H1 (cell line): ENCODE measurements around the gene HOXB5. TPM values are rescaled to one million over a fixed set of nuclear protein-coding genes. Genes with fewer than 3 reads are reported as not detected.

Experiments
- CTCF ChIA-PET: fragments of 300-600 bp; sonication (Branson Sonifier 250); formaldehyde crosslinking; loops from one replicate; lab custom pipeline; 2021; ENCODE audit not compliant: partially characterized antibody; lab: Charles Lee
- POLR2A ChIA-PET: fragments of 300-600 bp; sonication (Branson Sonifier 250); formaldehyde crosslinking; loops from one replicate; lab custom pipeline; 2021; ENCODE audit warnings: inconsistent platforms; ENCODE audit not compliant: partially characterized antibody; lab: Charles Lee
- DNase-seq, 2 experiments: peaks; one replicate each; pipeline versions ENCODE4 v3.0.0 to v3.0.0-alpha.2; 2010 to 2022; ENCODE audit warnings: low spot score in 2 of 2, low read depth in 1 of 2, mixed read lengths in 1 of 2
- FAIRE-seq: peaks from 2 replicates; lab custom pipeline; 2011; peaks lifted over from hg19 to GRCh38; lab: Jason Lieb, UNC
- H2AFZ ChIP-seq: 2 replicates; pipeline ENCODE4 v1.8.1; 2012; ENCODE audit warnings: low read length, inconsistent platforms
- H2AK5ac ChIP-seq: 2 replicates; pipeline ENCODE4 v1.6.1; 2013; ENCODE audit warnings: low read depth, low read length
- H2BK120ac ChIP-seq: replicated peaks from 2 replicates; pipeline ENCODE3; 2013; ENCODE audit warnings: low read depth, low read length, inconsistent platforms
- H2BK12ac ChIP-seq: 2 replicates; pipeline ENCODE4 v1.6.1; 2013; ENCODE audit warnings: low read depth, low read length
- H2BK15ac ChIP-seq: 2 replicates; pipeline ENCODE4 v1.6.1; 2013; ENCODE audit warnings: low read length
- H2BK20ac ChIP-seq: 2 replicates; pipeline ENCODE4 v1.6.1; 2013; ENCODE audit warnings: low read length
- H2BK5ac ChIP-seq: 2 replicates; pipeline ENCODE4 v1.6.1; 2013; ENCODE audit warnings: low read depth, low read length
- H3K14ac ChIP-seq: 2 replicates; pipeline ENCODE4 v1.6.1; 2013; ENCODE audit warnings: inconsistent platforms; ENCODE audit not compliant: insufficient read length
- H3K18ac ChIP-seq: 2 replicates; pipeline ENCODE4 v1.6.1; 2013; ENCODE audit warnings: low read length; ENCODE audit errors: extremely low read depth
- H3K23ac ChIP-seq: 2 replicates; pipeline ENCODE4 v1.6.1; 2013; ENCODE audit warnings: inconsistent platforms; ENCODE audit not compliant: insufficient read length
- H3K23me2 ChIP-seq: 2 replicates; pipeline ENCODE4 v1.6.1; 2013; ENCODE audit warnings: low read depth, low read length
- H3K27ac ChIP-seq: 2 replicates; pipeline ENCODE4 v1.6.1; 2011; ENCODE audit warnings: low read depth, low read length, inconsistent platforms
- H3K27me3 ChIP-seq, 4 experiments: replicated peaks in 1 of 4; 1 replicate in 1 of 4; 2 replicates in 3 of 4; pipeline versions ENCODE4 v1.6.1 to v1.8.1; 2011 to 2013; ENCODE audit warnings: low read length in 3 of 4, mild to moderate bottlenecking in 3 of 4, inconsistent platforms in 2 of 4, mixed read lengths in 2 of 4, moderate library complexity in 1 of 4; ENCODE audit not compliant: control insufficient read depth in 3 of 4, insufficient read depth in 3 of 4; ENCODE audit errors: extremely low read depth in 1 of 4
- H3K36me3 ChIP-seq, 4 experiments: 2 replicates each; pipeline versions ENCODE4 v1.6.1 to v1.8.1; 2011 to 2013; ENCODE audit warnings: mild to moderate bottlenecking in 4 of 4, low read length in 3 of 4, moderate library complexity in 2 of 4, control low read depth in 1 of 4, inconsistent platforms in 1 of 4; ENCODE audit not compliant: insufficient read depth in 4 of 4, control insufficient read depth in 2 of 4
- H3K4ac ChIP-seq: replicated peaks from 2 replicates; pipeline ENCODE3; 2013; ENCODE audit warnings: low read length, low read depth, mixed read lengths, inconsistent platforms; ENCODE audit not compliant: insufficient read length
- H3K4me1 ChIP-seq, 4 experiments: replicated peaks in 1 of 4; 1 replicate in 1 of 4; 2 replicates in 3 of 4; pipeline versions ENCODE4 v1.6.1 to v1.8.1; 2011 to 2013; ENCODE audit warnings: low read length in 3 of 4, inconsistent platforms in 2 of 4, mixed read lengths in 1 of 4; ENCODE audit not compliant: insufficient read depth in 4 of 4, control insufficient read depth in 3 of 4
- H3K4me2 ChIP-seq, 2 experiments: 2 replicates each; pipeline versions ENCODE4 v1.6.1 to v1.8.1; 2011 to 2013; ENCODE audit warnings: low read depth in 2 of 2, low read length in 2 of 2, control low read depth in 1 of 2, inconsistent platforms in 1 of 2, mild to moderate bottlenecking in 1 of 2; ENCODE audit not compliant: insufficient read depth in 1 of 2
- H3K4me3 ChIP-seq, 4 experiments: fragments of 200-600, 300-600 bp in 1 of 4; sonication (generic), shearing (Covaris generic), sonication (Bioruptor Twin) in 1 of 4; 2 replicates each; pipeline versions ENCODE4 v1.5.1 to v1.8.1; 2011 to 2016; ENCODE audit warnings: low read length in 4 of 4, low read depth in 3 of 4, control low read depth in 2 of 4, inconsistent platforms in 2 of 4, mild to moderate bottlenecking in 2 of 4, mixed read lengths in 1 of 4, moderate library complexity in 1 of 4; ENCODE audit not compliant: insufficient read depth in 2 of 4; ENCODE audit errors: extremely low read depth in 1 of 4
- H3K56ac ChIP-seq: replicated peaks from 2 replicates; pipeline ENCODE3; 2013; ENCODE audit warnings: low read depth, mild to moderate bottlenecking, mixed read lengths, low read length, inconsistent platforms; ENCODE audit not compliant: insufficient read length
- H3K79me1 ChIP-seq: 2 replicates; pipeline ENCODE4 v1.6.1; 2013; ENCODE audit warnings: low read depth, low read length, control low read depth
- H3K79me2 ChIP-seq, 2 experiments: 2 replicates each; pipeline versions ENCODE4 v1.6.1 to v1.8.1; 2012 to 2013; ENCODE audit warnings: low read length in 2 of 2, mild to moderate bottlenecking in 2 of 2, inconsistent platforms in 1 of 2; ENCODE audit not compliant: insufficient read depth in 2 of 2, control insufficient read depth in 1 of 2
- H3K9ac ChIP-seq, 4 experiments: replicated peaks in 1 of 4; 1 replicate in 1 of 4; 2 replicates in 3 of 4; pipeline versions ENCODE4 v1.6.1 to v1.8.1; 2011 to 2013; ENCODE audit warnings: low read depth in 3 of 4, low read length in 3 of 4, control low read depth in 2 of 4, mild to moderate bottlenecking in 2 of 4, moderate library complexity in 2 of 4, inconsistent platforms in 1 of 4; ENCODE audit errors: extremely low read depth in 1 of 4
- H3K9me3 ChIP-seq, 2 experiments: 2 replicates each; pipeline versions ENCODE4 v1.6.1 to v1.8.1; 2012 to 2013; ENCODE audit warnings: mild to moderate bottlenecking in 2 of 2, moderate library complexity in 2 of 2, control low read depth in 1 of 2, inconsistent platforms in 1 of 2, low read depth in 1 of 2, low read length in 1 of 2, mixed read lengths in 1 of 2; ENCODE audit not compliant: insufficient read depth in 2 of 2
- H4K20me1 ChIP-seq, 2 experiments: replicated peaks in 1 of 2; 2 replicates each; pipeline versions ENCODE3 to v1.8.1; 2011 to 2013; ENCODE audit warnings: inconsistent platforms in 2 of 2, low read length in 2 of 2, mild to moderate bottlenecking in 1 of 2; ENCODE audit not compliant: insufficient read depth in 2 of 2, control insufficient read depth in 1 of 2
- H4K5ac ChIP-seq: 2 replicates; pipeline ENCODE4 v1.6.1; 2013; ENCODE audit warnings: low read length, low read depth, mixed read lengths, inconsistent platforms; ENCODE audit not compliant: insufficient read length
- H4K8ac ChIP-seq: 2 replicates; pipeline ENCODE4 v1.8.0; 2013; ENCODE audit warnings: mild to moderate bottlenecking, moderate library complexity, low read length, inconsistent platforms; ENCODE audit not compliant: insufficient read depth; ENCODE audit errors: extremely low read depth
- H4K91ac ChIP-seq: replicated peaks from 2 replicates; pipeline ENCODE3; 2013; ENCODE audit warnings: low read length, mixed read lengths, inconsistent platforms; ENCODE audit not compliant: insufficient read length
- BACH1 ChIP-seq: IDR thresholded peaks from 2 replicates; pipeline ENCODE4 v1.6.1; 2012; ENCODE audit warnings: low read length, improper control_type of control experiment
- EZH2 ChIP-seq: fragments of 200-600 bp; sonication (generic); IDR thresholded peaks from 2 replicates; pipeline ENCODE4 v1.7.1; 2012; ENCODE audit warnings: low read depth, mild to moderate bottlenecking, moderate library complexity, low read length, inconsistent platforms; ENCODE audit not compliant: severe bottlenecking
- RNF2 ChIP-seq: fragments of 200-900, 300-1000 bp; sonication (generic); IDR thresholded peaks from 2 replicates; pipeline ENCODE4 v1.7.1; 2016; ENCODE audit warnings: borderline replicate concordance, low read depth, mild to moderate bottlenecking, antibody characterized with exemption, low read length; ENCODE audit not compliant: poor library complexity, severe bottlenecking; ENCODE audit errors: missing control alignments
- SUZ12 ChIP-seq: fragments of 200-600 bp; sonication (generic); IDR thresholded peaks from 2 replicates; pipeline ENCODE4 v1.6.1; 2012; ENCODE audit warnings: mild to moderate bottlenecking, inconsistent platforms, low read length, moderate library complexity, mixed read lengths
- WGBS, 2 experiments: shearing (Covaris generic) in 1 of 2; methylation state at CpG; one replicate each; pipeline versions ENCODE4 v1.1.6 to v1.1.7; 2013 to 2015; ENCODE audit warnings: low lambda C conversion rate in 2 of 2, mixed read lengths in 2 of 2, inconsistent platforms in 1 of 2, low coverage in 1 of 2, missing lambda C conversion rate in 1 of 2; ENCODE audit not compliant: insufficient replicate concordance in 2 of 2, insufficient coverage in 1 of 2, insufficient read length in 1 of 2; ENCODE audit errors: extremely low coverage in 1 of 2, missing lambda C conversion rate in 1 of 2; 5-methylcytosine and 5-hydroxymethylcytosine counted together
- polyA plus RNA-seq, 7 experiments: library from polyadenylated mRNA; depleted of rRNA in 3 of 7; stranded (reverse) in 5 of 7; unstranded in 2 of 7; fragments of >200 nt in 5 of 7; fragments of 200-250 nt in 2 of 7; gene quantifications; 1 replicate in 5 of 7; 2 replicates in 1 of 7; 4 replicates in 1 of 7; pipeline versions ENCODE4 v1.2.1 to v1.2.3, GENCODE V29; 2011 to 2013; ENCODE audit warnings: missing spikeins in 2 of 7, mixed read lengths in 2 of 7
- total RNA-seq: library from RNA; stranded (reverse); fragmentation: NEBNext Ultra II Directional; extraction: Animal tissue kit (Norgen Biotek cat#: 25700); gene quantifications from 2 replicates; pipeline ENCODE4 v1.2.1, GENCODE V29; 2021

Gene HOXB5
- total and polyA plus RNA-seq, 2 of the 8 experiments (the other 6 are each of a cell fraction or from before 2014, with no cell fraction given), result not detected

- 17% methylated on average over 10 of the region's 10 CpGs; no CpG with 5 or more reads in 1 of the 2 experiments for WGBS, 2 experiments
- POLR2A ChIA-PET, result interaction anchor here (0.6 to 1.2 kb wide), 4 partner anchors 9 to 195 kb away, joined by 3 read pairs; no protein-coding TSS in a partner anchor
- CTCF ChIA-PET, result interaction anchor here (0.7 to 6.6 kb wide), 24 partner anchors 8 to 331 kb away, joined by 3 to 53 read pairs (median 4); partner anchors contain the start of genes HOXB1, HOXB3 and HOXB5
- H3K23me2 ChIP-seq, result no peaks in the 10 kb centered on the region; the same call in 1 of the 2 replicates
- H2AK5ac ChIP-seq, result no peak overlapping the region
- H3K36me3 ChIP-seq, result peaks cover 0 to 6% (median 0%) of the 10 kb centered on the region in 4 experiments; a peak in 1 of 8 replicates
- no peak overlapping the region for H3K23ac ChIP-seq
- H2BK5ac ChIP-seq, result no peak overlapping the region
- no peak overlapping the region for H3K4ac ChIP-seq
- H3K56ac ChIP-seq, result no peak overlapping the region
- no peak overlapping the region for H3K9ac ChIP-seq
- FAIRE-seq (no peak), DNase-seq (no peak)
- no peaks in the 10 kb centered on the region for H3K9me3 ChIP-seq
- no peaks in the 10 kb centered on the region for H3K79me1 ChIP-seq
- no peak overlapping the region for H4K8ac ChIP-seq
- H2BK12ac ChIP-seq, result no peak overlapping the region
- no peak overlapping the region for H2AFZ ChIP-seq
- peaks cover 12 to 16% of the 10 kb centered on the region in 2 experiments for H4K20me1 ChIP-seq
- H4K5ac ChIP-seq, result no peak overlapping the region
- no peak overlapping the region for H3K27ac ChIP-seq
- H3K14ac ChIP-seq, result no peak overlapping the region
- peaks cover 7 to 31% (median 11%) of the 10 kb centered on the region in 4 experiments for H3K4me1 ChIP-seq
- peaks cover 92 to 100% (median 98%) of the 10 kb centered on the region in 4 experiments for H3K27me3 ChIP-seq
- H2BK120ac ChIP-seq, result no peak overlapping the region
- no peak overlapping the region for H4K91ac ChIP-seq
- H3K18ac ChIP-seq, result no peak overlapping the region
- peak; percentile 23 for TF ChIP-seq EZH2
- peak; percentile 22 for TF ChIP-seq RNF2
- no peak for TF ChIP-seq BACH1
- peak; percentile 75 for TF ChIP-seq SUZ12
- no peak overlapping the region for H2BK15ac ChIP-seq
- peak overlapping the region; percentile 22 to 33; a peak in 1 of 4 replicates for H3K4me2 ChIP-seq
- no peak overlapping the region for H3K4me3 ChIP-seq
- H3K79me2 ChIP-seq, result no peaks in the 10 kb centered on the region
- no peak overlapping the region for H2BK20ac ChIP-seq
These were observed 46.4 kb downstream of the HOXB5 start for GRCh38 chr17:48546924-48547807.
